ENCODE data around the gene PET100.
A peak's percentile ranks its signal among the peaks of the same experiment; 100 is the strongest.

Gene PET100

DNA sequence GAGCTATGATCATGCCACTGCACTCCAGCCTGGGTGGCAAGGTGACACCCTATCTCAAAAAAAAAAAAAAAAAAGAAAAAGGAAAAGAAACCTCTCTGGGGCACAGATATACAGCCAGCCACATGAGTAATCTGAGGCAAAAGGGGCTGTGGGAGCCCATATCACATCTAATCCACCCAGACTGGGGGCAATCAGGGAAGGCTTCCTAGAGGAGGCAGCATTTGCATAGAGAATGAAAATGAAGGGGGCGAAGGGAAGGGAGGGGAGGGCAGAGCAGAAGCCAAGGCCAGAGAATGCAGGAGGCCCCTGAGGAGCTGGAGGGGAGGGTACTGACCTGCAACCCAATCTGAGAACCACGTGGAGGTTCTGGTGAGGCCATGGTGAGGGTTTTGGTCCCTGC is 20.6 kb downstream of the PET100 start:
- DNase-seq (ENCODE audit: low read depth, low spot score): no peak

DNA sequence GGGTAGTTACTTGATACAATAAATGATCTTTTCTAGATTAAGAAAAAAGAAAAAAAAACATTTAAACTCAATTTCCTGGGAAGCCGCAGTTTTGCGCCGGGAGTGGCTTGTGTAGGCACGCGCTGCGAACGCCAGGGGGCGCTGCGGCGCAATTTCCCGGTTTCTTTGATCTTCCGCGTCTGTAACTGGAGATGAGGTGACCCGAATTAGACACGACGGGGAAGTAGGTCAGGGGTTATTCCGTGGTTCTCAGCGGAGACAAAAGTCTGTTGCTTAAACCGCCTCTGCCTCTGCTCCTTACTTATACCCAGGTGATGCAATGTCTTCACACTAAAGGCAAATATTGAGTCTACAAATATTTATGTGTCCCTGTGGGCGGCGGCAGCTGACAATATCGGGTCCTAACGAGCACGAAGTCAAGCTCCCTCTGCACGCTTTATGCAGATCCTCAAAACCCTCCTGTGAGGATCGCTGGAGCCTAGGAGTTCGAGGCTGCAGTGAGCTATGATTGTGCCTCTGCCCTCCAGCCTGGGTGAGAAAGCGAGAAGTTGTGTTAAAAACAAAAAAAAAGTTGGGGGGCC is 22.6 kb downstream of the PET100 start:
- DNase-seq (ENCODE audit: low read depth, low spot score): peak; percentile 76

DNA sequence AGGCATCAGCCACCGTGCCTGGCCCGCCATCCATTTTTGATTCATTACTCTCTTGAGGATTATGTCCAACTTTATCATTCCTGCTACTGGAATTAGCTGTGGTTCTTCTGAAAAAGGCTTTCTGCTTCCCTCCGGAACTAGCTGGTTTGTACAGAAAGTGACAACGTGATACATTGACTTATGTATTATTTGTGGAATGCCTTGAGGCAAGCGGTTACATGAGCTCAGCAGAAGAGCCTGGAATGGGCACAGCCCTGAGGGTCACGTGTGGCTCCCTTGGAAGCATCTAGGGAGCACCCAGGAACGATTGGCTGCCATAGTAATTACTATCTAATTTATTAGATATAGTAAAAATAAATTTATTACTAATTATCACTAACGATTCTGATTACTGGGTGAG is 24.8 kb downstream of the PET100 start:
- no peak for DNase-seq (ENCODE audit: low read depth, low spot score)

DNA sequence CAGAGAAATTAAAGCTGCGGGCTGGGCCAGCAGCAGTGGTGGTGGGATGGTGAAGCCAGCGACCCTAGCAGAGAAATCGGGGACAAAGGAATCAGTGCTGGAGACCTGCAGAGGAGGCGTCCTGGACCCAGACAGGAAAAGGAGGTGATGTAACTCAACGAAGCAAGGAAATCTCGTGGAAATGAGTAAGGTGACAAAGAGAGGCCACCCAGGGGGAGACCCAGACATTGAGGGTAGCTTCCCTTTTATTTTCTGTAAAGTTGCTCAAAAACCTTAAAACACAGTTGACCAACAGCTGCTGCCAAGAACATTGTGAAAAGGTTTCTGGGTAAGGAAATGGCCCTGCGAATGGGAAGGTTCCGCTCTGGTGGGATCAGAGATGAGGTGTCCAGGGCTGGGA is 26.0 kb downstream of the PET100 start:
- no peak for DNase-seq (ENCODE audit: low read depth, low spot score)

DNA sequence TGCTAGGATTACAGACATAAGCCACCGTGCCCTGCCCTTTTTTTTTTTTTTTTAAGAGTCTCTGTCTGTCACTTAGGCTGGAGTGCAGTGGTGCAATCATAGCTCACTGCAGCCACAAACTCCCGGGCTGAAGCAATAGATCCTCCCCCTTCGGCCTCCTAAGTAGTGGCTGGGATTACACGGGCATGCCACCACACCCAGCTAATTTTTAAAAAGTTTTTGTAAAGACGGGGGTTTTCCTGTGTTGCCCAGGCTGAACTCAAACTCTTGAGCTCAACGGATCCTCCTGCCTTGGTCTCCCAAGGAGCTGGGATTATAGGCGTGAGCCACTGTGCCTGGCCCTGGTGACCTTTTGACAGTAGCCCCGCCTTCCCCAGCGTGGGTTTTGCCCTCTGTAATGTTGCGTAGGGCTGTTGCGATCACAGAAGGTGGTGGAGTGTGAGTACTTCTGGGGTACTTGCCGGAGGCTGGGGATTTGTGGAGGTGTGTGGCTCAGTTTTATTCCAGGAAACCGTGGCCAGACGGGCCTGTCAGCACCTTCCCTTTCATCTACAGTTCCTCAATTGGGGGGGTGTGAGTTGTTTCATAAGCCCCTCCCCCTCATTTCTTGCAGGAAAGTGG is 27.6 kb downstream of the PET100 start:
- no peak for DNase-seq (ENCODE audit: low read depth, low spot score)

DNA sequence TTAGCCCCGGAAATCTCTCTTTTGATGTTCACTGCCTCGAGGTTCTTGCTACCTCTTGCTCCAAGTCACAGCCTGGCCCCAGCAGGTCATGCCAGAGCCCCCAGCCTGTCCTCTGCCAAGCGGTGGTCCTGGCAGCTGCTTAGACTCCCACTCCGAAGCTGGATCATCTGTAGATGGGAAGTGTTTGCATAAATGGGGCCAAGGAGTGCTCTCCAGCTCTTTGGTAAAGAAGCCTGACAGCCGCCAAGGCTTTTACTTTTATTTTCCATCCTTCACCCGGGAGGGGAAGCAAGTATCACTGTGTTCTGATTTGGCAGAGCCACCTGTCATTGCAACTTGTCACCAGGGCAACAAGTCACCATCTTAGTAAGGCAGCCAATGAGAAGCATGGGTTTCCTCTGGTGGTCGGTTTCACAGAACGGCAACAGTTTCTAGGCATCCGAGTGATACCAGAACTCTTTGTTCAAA is 28.7 kb downstream of the PET100 start:
- no peak for DNase-seq (ENCODE audit: low read depth, low spot score)

DNA sequence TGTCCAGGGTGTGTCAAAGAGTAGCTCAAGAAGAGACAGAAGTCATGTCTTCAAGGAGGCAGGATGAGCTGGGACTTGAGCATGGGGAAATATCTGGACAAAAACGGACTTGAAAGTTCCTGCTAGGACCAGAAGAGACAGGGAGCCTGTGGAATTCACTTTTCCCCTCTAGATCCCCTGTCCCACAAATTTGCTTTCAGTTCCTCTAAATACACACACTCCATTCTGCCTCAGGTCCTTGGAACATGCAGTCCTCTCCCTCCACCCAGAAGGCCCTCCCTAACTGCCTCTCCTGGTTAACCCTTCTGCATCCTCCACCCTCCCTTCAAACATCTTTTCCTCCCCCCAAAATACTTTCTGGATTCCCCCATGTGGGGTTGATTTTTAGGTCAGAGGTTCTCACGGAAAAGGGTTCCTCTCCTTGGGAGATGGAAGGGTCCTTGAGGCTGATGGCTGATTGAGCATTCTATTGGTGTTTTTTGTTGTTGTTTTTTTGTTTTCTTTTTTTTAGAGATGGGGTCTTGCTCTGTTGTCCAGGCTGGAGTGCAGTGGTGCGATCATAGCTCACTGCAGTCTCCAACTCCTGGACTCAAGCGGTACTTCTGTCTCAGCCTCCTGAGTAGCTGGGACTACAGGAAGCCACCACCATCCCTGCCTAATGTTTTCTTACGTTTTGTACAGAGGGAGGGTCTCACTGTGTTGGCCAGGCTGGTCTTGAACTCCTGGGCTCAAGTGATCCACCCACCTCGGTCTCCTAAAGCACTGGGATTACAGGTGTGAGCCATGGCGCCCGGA is 32.3 kb downstream of the PET100 start:
- no peak for DNase-seq (ENCODE audit: low read depth, low spot score)

DNA sequence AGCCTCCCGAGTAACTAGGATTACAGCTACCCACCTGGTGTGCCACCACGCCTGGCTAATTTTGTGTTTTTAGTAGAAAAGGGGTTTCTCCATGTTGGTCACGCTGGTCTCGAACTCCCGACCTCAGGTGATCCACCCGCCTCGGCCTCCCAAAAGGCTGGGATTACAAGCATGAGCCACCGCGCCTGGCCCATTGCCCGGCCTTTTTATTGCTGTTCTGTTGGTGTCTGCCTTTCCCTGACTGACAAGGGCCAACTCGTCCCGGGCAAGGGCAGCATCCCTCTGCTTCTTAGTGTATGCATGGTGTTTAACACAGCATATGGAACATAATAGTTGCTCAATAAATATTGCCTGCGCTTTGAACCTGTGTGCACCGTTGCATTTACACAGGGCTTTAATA is 33.1 kb downstream of the PET100 start:
- no peak for DNase-seq (ENCODE audit: low read depth, low spot score)

DNA sequence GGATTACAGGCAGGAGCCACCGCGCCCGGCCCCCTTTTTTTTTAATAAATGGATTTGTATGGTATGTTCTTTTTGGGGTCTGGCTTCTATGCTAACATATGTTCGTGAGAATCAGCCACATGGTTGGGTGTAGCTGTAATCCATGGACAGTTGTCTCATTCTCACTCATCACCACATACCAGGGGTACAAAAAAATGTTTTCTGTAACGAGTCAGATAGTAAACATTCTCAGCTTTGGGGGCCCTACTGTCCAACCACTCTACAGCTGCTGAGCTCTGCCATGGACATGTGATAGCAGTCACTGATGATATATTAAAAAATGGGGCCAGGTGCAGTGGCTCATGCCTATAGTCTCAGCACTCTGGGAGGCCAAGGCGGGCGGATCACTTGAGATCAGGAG is 34.1 kb downstream of the PET100 start:
- DNase-seq (ENCODE audit: low read depth, low spot score): no peak

DNA sequence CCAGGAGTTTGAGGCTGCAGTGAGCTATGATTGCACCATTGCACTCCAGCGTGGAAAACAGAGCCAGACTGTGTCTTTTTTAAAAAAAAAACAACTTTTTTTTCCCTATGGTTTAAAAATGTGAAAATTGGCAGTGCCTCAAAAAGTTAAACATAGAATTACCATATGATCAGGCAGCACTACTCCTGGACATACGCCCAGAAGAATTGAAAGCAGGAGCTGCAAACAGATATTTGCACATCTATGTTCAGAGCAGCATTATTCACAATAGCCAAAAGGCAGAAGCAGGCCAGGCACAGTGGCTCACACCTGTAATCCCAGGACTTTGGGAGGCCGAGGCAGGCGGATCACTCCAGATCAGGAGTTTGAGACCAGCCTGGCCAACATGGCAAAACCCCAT is 35.5 kb downstream of the PET100 start:
- DNase-seq (ENCODE audit: low read depth, low spot score): no peak

DNA sequence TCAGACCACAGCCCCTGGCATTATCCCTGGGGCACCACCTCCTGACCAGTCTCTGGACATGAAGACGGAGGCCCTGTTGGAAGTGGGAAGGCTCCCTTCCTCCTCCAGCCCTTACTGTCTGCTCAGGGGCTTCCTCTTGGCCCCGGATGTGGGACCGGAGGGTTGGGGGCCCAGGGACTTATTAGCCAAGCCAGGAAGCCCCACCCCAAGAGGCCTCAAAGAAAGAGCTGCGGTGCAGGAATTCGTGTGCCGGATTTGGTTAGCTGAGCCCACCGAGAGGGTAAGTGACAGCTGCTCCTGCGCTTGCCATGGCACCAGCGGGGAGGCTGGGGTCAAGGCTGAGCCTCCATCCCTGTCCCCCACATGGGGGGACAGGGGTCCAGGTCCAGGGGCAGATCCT is 39.2 kb downstream of the PET100 start, which contains the start of gene RETN:
Gene RETN, plus strand, starts transcription at position 208 of the 400 bp plus-strand sequence. CDS start 278 bp downstream, outside the sequence.
- DNase-seq (ENCODE audit: low read depth, low spot score): no peak

DNA sequence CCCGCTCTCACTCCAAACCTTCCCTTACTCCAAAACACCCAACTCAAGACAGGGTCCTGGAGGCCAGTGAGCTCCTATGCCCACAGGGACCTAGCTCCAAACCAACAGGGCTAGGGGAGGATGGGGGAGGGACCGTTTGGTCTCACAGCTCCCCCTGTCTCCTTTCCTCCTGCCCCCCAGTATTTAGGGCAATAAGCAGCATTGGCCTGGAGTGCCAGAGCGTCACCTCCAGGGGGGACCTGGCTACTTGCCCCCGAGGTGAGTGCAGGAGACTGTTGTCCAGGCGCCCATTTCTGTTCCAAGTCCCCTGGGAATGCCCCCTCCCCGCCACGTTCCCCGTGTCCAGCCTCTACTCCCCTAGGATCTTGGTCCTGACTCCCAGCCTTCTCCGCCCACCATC is 40.0 kb downstream of the PET100 start:
- no peak for DNase-seq (ENCODE audit: low read depth, low spot score)

DNA sequence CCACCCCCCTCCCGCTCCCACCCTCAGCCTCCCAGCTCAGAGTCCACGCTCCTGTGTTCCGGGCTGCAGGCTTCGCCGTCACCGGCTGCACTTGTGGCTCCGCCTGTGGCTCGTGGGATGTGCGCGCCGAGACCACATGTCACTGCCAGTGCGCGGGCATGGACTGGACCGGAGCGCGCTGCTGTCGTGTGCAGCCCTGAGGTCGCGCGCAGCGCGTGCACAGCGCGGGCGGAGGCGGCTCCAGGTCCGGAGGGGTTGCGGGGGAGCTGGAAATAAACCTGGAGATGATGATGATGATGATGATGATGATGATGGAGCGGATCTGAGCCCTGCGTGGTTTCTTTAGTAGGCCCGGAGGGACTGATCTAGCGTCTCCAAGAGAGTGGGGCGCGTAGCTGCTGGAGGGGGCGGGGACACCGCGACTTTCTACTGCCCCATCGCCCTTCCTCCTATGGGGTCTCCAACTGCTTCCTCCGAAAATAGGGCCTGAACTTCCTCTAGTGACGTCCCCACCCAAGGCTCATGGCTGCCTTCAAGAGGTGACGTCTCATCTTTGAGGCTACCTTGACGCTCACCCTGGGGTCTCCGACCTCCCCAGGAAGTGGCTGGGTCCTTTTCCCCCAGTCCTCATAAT is 40.7 kb downstream of the PET100 start:
- DNase-seq (ENCODE audit: low read depth, low spot score): no peak

DNA sequence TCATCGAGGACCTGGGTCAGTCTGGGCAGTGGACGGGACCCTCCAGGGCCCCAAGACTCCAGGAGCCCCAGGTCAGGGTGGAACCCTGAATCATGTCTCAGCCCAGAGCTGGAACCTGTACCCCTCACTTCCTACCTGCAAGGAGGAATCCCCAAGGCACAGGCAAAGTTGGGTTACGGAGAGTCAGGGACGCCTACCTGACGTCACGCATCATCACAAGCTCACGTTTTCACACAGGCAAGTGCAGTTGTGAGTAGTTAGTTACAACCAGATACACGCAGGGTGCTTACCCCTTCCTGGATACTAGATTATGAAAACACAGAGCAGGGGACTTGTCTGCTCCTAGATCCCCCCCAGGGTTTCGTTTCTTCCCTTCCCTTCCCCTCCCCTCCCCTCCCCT is 41.2 kb downstream of the PET100 start:
- DNase-seq (ENCODE audit: low read depth, low spot score): no peak

DNA sequence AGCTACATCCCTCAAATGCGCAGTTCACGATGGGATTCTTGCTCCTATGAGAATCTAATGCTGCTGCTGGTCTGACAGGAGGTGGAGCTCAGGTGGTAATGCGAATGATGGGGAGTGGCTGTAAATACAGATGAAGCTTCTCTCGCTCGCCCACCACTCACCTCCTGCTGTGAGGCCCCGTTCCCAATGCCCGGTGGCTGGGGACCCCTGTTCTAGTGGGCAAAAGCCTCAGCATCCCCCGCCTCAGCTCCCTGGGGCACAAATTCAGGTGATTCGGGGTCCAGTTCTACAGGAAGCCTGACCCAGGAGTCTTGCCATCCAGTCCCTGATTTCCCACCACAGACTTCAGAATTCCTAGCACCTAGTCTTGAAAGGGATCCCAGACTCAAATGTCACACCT is 42.9 kb downstream of the PET100 start:
- DNase-seq (ENCODE audit: low read depth, low spot score): no peak

DNA sequence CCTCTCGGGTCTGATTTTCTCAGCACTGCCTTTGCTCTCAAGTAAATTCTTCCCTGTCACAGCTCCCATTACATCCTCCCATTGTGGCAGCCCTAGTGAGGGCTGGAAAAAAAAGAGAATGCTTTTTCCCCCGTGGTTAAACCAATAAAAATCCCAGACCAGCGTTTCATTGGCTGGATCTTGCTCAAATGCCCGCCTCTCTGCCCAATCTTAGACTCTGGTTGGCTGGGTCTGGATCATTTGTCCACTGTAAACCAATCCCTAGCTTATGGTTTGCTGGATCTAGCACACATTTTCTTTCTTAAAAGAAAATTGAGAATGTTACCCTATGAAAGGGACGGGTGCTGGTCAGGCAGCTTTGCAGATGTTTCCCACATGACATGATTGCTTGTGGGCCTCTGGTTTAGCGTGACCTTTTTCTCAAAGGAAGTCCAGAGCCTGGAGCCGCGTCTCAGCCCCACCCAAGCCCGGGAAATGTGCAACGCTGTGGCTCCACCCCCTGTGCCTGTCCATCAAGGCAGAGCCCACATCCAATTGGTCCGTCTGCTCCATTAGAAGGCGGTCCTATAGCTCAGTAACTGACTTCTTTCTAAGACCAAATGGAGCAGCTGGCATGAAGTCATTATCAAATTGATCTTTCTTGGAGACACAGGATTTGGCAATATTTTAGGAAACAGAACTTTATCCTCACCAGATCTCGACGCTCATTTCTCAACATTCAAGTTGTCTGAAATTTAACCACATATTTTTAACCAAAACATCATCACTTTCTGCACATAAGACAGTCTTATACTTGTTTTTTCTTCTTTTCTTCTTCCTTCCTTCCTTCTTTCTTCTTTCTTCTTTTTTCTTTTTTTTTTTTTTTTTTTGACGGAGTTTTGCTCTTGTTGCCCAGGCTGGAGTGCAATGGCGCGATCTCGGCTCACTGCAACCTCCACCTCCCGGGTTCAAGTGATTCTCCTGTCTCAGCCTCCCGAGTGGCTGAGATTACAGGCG is 44.7 kb downstream of the PET100 start:
- no peak for DNase-seq (ENCODE audit: low read depth, low spot score)

DNA sequence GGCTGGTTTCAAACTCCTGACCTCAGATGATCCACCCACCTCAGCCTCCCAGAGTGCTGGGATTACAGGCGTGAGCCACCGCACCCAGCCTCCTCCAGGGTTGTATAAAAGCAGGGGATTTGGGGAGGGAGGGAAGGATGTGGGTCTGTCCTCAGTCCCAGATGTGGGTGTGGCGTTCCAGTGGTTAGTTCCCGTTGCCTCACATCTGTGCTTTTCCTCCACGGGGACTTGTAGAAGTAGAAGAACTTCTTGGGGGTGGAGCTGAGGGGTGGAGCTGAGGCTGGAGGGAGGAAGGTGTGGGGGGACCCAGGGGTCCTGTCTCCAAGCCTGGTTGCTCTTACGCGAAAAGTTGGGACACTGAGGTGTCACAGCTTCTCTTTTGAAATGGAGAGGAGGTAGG is 46.8 kb downstream of the PET100 start:
- no peak for DNase-seq (ENCODE audit: low read depth, low spot score)

DNA sequence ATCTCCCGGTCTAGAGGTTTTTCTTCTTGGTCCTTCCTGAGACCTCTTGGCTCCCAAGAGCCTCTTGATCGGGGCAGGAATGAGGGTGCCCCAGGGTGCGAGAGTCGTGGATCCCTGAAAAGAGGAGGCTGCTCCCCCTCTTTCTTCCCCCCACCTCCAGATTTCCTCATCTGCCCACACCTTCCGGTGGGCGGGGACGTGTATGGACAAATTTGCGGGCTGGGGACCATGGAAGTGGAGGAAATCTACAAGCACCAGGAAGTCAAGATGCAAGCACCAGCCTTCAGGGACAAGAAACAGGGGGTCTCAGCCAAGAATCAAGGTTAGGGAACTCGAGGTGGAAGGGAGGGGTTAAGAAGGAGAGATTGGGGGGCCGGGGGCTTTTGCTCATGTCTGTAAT is 47.3 kb downstream of the PET100 start, which contains the start of gene MCEMP1:
Gene MCEMP1, plus strand, starts transcription at position 237 of the 400 bp plus-strand sequence. Its CDS starts 31 bp downstream, at position 268.
- DNase-seq (ENCODE audit: low read depth, low spot score): no peak

DNA sequence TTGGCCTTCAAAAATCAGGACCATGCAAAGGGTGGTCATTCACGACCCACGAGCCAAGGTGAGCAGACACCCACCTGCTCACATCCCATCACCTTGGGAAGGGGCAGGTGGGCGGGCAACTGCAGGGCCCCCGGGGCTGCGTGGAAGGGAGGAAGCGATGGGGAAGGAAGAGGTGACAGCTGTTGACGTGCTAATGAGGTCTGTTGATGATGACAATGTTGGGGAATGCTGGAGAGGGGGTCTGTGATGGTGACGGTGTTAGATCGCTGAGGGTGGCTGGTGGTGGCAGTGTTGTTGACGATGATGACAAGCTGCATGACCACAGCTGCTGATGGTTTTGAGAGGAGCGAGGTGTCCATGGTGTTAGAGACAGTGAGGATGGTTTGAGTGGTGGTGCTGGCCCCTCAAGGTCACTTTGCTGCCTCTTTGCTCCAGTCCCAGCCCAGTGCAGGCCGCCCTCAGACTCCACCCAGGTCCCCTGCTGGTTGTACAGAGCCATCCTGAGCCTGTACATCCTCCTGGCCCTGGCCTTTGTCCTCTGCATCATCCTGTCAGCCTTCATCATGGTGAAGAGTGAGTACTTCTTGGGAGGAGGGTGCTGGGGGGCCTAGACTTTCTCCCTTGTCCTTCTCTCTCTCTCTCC is 48.2 kb downstream of the PET100 start:
- DNase-seq (ENCODE audit: low read depth, low spot score): no peak

DNA sequence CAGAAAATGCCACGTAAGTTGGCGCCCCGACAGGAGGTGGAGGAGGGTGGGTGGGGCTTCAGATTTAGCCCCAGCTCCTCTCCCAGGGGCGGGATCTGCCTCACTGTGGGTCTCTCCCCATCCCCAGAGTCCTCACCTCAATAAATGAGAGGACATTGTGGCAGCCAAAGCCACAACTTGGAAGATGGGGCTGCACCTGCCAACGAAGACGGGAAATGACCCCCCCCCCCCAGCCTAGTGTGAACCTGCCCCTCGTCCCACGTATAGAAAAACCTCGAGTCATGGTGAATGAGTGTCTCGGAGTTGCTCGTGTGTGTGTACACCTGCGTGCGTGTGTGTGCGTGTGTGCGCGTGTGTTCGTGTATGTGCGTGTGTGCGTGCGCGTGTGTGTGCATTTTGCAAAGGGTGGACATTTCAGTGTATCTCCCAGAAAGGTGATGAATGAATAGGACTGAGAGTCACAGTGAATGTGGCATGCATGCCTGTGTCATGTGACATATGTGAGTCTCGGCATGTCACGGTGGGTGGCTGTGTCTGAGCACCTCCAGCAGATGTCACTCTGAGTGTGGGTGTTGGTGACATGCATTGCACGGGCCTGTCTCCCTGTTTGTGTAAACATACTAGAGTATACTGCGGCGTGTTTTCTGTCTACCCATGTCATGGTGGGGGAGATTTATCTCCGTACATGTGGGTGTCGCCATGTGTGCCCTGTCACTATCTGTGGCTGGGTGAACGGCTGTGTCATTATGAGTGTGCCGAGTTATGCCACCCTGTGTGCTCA is 49.6 kb downstream of the PET100 start:
- DNase-seq (ENCODE audit: low read depth, low spot score): peak; percentile 62

Measured in activated CD4-positive, CD25-positive, alpha-beta regulatory T cell treated with anti-CD3 and anti-CD28 coated beads, Interleukin-2, amount 50 U/mL, for 16 hours (primary cell).